ENCODE results near the gene PDGFA.

The PDGFA gene

DNA sequence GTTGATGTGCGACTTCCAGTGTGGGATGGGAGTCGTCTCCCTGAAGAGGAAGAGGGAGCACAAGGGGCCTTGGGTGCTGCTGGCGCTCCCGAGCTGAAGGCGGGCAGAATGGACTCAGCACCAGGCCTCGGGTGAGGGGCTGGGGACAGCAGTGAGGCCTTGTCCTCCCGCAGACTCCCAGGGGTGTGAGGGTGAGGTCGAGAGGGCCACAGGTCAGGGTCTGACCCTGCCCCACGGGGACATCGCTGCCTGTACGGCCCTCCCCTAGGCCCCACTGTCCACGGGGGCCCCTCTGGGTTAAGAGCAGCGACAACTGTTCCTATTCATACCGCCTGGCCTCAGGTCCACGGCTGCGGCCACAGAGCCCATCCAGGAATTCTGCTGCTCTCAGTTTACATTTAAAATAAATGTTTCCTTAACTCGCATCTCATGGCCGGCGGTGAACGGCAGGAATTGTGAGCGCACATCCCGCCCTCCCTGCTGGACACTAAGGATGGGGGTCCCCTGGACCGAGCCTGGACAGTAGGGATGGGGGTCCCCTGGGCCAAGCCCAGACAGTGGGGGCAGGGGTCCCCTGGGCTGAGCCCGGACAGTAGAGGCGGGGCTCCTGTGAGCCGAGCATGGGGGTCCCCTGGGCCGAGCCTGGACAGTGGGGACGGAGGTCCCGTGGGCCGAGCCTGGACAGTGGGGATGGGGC, 61.7 kb downstream of the PDGFA start:
- DNase-seq = no peak

DNA sequence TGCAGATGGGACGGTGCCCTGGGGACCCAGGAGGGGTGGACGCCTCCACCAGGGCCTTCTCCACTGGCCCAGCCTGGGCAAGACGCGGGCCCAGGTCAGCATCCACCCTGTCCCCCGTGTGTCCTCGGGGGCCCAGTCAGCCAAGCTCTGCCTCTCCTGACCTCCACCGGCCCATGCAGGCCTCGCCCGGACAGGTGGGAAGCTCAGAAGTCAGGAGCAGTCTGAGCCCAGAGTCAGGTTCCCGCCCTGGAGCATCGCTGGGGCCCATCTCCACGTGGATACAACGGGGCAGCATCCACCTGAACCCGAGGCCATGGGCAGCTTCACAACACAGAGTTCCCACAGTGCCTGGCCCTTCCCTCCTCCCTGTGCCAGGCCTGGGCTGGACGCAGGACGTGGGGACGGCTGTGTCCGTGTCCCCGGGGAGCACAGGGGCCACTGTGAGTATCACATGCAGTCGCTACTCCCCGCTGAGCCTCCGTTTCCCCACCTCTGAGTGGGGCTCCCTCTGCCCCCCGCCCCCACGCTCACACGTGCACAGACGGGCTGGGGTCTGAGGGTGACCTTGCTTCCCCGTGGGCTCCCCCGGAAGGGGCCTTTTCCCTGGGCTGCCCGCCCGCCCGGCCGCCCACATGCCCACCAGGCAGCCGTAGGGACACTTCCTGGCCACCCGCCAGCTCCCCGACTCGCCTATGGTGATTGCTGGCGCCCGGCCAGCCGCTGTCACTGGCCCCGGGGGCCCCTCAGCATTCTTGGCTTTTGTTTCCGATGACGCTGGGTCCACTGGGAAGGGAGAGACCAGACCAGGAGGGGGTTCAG, 64.3 kb downstream of the PDGFA start:
- DNase-seq = peak; percentile 84

- no peak for DNase-seq
Observed at GRCh38 chr7:454356-455109, 65.1 kb downstream of the PDGFA start.

DNA sequence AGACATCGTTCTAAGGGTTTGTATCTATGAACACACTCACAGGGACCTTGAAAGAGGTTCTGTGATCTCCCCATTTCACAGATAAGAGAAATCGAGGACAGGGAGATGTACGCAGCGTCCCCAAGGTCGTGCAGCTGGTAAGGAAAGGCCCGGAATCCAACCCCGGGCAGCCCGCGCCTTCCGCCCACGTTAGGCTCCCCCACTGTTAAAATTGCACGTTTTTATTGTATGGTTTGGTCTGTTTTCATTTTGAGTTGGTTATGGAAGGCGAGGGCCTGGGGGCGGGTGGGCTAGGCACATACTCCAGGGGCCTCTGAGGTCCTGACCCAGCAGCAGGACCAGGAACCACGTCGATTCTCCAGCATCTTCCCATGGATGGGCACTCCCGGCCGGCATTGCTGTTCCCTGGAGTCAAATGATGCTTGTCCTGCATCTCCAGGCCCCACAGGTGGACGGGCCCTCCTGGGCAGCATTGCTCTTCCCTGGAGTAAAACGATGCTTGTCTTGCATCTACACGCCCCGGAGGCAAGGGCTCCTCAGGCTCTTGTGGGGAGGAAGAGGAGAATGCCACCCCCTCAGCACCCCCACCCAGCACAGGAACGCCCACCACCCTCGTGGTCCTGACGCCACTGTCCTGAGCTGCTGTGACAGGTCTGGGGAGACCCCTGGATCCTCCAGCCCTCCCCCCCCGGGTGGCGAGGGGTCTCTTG, 65.9 kb downstream of the PDGFA start:
- no peak for DNase-seq

GRCh38 chr7:452791-453455, 66.7 kb downstream of the PDGFA start:
- DNase-seq = peak; percentile 9

- DNase-seq = no peak
Observed at GRCh38 chr7:452226-452751, 67.4 kb downstream of the PDGFA start.

GRCh38 chr7:451255-452225, 68.1 kb downstream of the PDGFA start:
- DNase-seq = no peak

- no peak for DNase-seq
Observed at GRCh38 chr7:450741-451140, 68.9 kb downstream of the PDGFA start.

DNA sequence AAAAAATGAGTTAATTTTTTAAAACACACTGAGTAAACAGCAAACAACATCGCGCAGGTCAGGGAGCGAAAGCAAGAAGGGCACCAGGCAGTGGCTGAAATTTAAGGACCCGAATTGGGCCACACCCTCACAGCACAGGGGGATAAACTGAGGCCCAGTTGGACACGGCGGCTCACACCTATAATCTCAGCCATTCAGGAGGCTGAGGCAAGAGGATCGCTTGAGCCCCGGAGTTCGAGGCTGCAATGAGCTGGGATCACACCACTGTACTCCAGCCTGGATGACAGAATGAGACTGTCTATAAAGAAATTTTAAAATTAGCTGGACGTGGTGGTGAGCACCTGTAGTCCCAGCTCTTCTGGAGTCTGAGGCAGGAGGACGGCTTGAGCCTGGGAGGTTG, 69.6 kb downstream of the PDGFA start:
- no peak for DNase-seq

DNA sequence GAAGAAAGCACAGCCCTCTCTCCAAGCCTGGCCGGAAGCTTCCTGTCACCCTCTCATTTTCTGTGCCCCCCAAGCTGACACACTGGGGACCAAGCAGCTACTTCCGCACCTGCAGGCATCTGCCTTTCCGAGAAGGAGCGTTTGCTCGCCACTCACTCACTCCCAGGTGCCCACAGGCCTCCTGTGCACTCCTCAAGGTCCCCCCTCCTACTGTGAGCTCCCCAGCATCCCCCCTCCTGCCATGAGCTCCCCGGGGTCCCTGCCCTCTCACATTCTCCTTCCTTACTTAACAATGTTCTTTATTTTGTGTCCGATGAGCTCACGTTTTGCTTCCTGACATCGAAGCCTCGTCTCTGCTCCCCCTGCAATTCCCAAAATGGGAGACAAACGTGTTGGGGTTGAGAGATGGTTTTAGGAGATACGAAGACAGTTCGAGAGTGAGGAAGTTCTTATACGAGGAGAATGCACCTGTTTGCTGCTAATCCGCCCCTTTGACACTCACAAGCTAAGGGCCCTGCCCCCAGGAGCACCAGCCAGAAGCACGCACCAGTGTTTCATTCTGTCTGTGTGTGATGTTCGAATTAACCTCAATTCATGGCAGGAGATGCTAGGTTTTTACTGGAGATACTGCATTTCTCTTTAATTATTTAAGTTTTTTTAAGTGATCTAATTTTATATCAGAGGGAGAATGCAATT, 70.2 kb downstream of the PDGFA start:
- no peak for DNase-seq

DNA sequence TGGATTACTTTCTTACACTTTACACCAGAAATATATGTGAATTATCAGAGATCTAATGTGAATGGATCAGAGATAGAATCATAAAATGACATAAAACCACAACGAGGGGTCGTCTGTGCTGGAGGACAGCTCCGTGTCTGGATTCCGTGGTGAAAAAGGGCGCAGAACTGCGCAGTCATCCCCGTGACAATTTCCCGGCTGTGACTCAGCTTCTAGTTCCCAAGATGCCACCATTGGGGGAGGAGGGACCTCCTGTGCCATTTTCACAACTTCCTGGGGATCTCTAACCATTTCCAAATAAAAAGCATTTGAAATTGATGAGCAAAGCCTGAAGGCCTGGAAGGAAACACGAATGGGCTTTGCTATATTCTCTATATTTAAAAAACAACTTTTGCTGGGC, 72.1 kb downstream of the PDGFA start:
- no peak for DNase-seq
